ENCODE results near the gene FAM50A.
"Not testable (repeated sequence)": the region's sequence is repeated elsewhere in the genome, so short reads cannot be mapped to it uniquely, and the experiment has no call there.

Gene FAM50A, protein sequence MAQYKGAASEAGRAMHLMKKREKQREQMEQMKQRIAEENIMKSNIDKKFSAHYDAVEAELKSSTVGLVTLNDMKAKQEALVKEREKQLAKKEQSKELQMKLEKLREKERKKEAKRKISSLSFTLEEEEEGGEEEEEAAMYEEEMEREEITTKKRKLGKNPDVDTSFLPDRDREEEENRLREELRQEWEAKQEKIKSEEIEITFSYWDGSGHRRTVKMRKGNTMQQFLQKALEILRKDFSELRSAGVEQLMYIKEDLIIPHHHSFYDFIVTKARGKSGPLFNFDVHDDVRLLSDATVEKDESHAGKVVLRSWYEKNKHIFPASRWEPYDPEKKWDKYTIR

GRCh38 chrX:154443992-154444754 lies at the start of gene FAM50A:
Gene FAM50A (plus strand): TSS chrX:154444141. CDS start chrX:154444236, 95 bp downstream.
- DNase-seq (ENCODE audit: low spot score): peak; percentile 79

GRCh38 chrX:154396363-154396762 lies 47.6 kb upstream of the FAM50A start:
- not testable (repeated sequence) for DNase-seq (ENCODE audit: low spot score)

- peak; percentile 54 for DNase-seq (ENCODE audit: low spot score)
Measured at GRCh38 chrX:154396973-154397887, 46.7 kb upstream of the FAM50A start.

DNA sequence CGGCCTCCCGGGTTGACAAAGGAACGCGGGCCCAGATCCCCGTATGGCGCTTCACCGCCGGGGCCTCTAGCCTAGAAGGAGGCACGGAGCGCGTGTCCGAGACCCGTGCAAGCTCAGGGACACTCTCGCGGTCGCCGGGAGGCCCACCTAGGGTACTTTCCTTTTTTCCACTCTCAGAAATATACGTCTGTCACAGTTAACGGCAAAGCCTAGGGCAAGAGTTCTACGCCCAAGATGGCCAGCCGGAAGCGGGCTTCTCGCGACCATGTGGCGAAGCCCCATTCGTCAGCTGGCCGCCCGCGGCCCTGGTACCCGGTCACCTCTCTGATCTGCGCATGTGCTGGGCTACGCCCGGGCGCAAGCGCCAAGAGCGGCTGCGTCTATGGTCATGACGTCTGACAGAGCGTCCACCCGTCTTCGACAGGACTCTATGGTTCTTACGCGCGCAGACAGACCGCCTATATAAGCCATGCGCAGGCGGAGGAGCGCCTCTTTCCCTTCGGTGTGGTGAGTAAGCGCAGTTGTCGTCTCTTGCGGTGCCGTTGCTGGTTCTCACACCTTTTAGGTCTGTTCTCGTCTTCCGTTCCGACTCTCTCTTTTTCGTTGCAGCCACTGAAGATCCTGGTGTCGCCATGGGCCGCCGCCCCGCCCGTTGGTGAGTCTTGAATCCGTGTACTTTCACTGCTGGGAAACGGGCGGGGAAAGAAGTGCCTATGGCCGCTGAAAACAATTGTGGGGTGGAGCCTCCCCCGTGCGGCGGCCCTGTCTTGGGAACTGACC lies 45.9 kb upstream of the FAM50A start, which contains the start of gene RPL10:
Gene RPL10 (plus strand): TSS at position 490 of the 780 bp plus-strand sequence. CDS start 143 bp downstream, at position 633.
- DNase-seq (ENCODE audit: low spot score): peak; percentile 93

- no peak for DNase-seq (ENCODE audit: low spot score)
Measured at GRCh38 chrX:154398668-154399526, 45.0 kb upstream of the FAM50A start.

DNA sequence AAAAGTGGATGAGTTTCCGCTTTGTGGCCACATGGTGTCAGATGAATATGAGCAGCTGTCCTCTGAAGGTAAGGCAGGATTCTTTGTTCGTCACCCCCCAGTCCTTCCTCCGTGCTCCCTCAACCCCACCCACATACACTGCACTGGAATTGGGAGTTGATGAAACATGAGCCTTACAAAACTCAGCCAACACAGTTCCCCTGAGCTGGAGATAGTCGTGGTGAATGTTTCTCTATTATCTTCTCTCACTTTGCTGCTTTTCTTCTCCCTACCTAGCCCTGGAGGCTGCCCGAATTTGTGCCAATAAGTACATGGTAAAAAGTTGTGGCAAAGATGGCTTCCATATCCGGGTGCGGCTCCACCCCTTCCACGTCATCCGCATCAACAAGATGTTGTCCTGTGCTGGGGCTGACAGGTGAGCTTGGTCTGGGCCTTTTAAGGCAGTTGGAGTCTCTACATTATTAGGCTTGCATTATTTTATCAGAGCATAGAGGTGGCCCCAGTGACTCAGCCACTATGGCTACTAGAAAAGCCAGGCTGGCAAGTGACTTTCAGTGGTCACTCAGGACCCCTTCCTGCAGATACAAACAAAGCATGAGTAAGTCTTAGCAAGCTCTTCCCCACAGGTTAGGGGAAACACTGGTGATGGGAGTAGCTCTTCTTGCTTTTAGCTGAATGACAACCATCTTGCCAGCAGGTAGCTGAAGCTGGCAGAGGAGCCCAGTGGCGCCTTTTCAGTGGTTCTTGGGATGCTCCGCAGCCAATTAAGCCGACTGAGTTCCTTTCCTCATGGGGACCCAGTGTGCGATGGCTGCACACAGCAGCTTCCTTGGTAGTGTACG lies 44.2 kb upstream of the FAM50A start:
- no peak for DNase-seq (ENCODE audit: low spot score)

- DNase-seq (ENCODE audit: low spot score): not testable (repeated sequence)
Measured at GRCh38 chrX:154400369-154400817, 43.5 kb upstream of the FAM50A start.

GRCh38 chrX:154401045-154401799 lies 42.7 kb upstream of the FAM50A start:
- DNase-seq (ENCODE audit: low spot score): no peak

GRCh38 chrX:154401918-154402621 lies 41.9 kb upstream of the FAM50A start:
- DNase-seq (ENCODE audit: low spot score): no peak

- DNase-seq (ENCODE audit: low spot score): no peak
Measured at GRCh38 chrX:154402622-154403127, 41.3 kb upstream of the FAM50A start.

DNA sequence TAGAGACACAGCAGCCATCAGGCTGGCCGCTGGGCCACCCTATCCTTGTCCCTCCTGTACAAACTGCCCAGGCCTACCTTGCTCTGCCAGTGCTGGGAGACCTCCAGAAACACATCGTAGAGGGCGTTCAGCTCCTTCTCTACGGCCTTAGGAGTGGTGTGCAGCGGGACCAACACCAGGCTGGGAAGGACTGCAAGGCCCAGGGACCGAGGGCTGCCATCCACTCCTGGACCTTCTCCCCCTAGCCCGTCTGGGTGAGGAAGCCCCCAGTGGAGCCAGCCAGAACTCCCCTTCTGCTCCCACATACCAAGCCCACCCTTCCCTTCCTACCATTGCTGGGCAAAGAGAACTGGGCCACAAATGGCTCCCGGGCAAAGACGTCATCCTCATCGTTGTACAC lies 40.7 kb upstream of the FAM50A start:
- no peak for DNase-seq (ENCODE audit: low spot score)

DNA sequence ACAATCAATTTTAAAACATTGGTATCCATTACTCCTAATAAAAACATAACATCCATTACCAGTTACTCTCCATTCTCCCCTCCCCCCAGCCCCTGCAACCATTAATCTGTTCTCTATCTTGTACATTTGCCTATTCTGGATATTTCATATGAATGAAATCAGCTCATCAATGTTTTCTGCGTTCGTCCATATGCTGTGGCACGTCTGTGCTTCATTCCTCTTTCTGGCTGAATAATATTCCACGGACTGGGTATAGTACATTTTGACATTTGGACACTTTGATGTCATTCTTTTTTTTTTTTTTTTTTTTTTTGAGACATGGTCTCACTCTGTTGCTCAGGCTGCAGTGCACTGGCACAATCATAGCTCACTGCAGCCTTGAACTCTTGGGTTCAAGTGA lies 40.1 kb upstream of the FAM50A start:
- no peak for DNase-seq (ENCODE audit: low spot score)

- DNase-seq (ENCODE audit: low spot score): no peak
Measured at GRCh38 chrX:154404625-154405192, 39.2 kb upstream of the FAM50A start.

DNA sequence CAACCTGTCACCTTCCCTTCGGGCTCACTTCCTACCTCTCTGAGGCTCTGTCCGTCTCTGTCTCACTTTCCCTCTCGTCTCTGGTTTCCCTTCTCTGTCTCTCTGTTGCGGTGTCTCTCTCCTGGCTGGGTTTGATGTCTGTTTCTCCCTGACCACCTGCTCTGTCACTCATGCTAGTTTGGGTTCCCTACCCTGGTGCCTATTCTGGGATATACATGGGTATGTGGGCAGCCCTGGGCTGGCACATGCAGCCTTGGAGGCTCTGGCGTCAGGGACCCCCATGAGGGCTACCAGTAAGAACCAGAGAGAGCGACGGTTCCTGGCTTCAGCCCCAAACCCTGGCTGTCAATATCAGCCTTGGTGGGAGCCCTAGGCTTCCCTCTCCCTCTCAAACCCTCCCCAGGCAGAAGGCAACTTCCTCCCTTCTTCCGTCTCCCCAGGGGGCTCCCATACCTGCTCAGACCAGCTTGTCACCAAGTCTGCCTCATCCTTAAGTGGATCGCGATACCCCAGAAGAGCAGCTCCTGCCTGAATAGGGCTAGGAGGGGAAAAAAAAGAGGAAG lies 35.2 kb upstream of the FAM50A start:
- no peak for DNase-seq (ENCODE audit: low spot score)

DNA sequence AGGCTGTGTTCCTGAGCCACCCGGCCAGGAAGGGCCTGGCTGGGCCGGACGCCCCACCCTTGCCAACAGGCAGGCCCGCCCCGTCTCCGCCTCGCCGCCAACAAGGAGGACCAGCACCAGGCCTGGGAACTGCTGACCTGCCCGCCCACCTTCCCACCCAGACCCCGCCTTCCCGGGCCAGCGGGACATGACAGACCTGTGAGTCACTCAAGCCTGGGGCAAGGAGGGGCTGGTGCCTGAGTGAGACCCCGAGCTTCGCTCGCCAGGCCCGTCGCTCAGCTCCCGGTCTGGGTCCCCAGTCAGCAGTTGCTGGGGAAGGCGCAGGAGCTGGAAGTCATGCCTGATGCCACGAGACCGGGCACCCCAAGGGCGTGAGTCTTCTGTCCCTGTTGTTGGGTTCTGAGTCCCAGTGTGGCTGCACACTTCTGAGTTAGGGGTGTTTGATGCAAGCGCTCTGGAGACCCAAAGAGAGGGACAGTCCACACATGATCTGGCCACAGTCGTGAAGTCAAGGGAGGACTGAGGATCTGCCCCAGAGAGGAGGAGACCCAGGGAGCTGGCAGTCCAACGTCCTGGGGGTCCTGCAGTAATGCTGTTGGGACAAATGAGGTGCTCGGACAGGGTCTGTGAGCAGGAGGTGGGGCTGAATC lies 34.6 kb upstream of the FAM50A start, which contains the start of gene DNASE1L1:
Gene DNASE1L1 (minus strand): TSS at position 33 of the 650 bp plus-strand sequence. CDS start 3,686 bp downstream, outside the sequence.
- no peak for DNase-seq (ENCODE audit: low spot score)

GRCh38 chrX:154411981-154412340 lies 32.0 kb upstream of the FAM50A start:
- peak; percentile 51 for DNase-seq (ENCODE audit: low spot score)

Data from HuH-7.5 (cell line).